ENCODE data around the gene TPRX1.
"Not testable (repeated sequence)": the region's sequence is repeated elsewhere in the genome, so short reads cannot be mapped to it uniquely, and the experiment has no call there.

TPRX1 gene, protein sequence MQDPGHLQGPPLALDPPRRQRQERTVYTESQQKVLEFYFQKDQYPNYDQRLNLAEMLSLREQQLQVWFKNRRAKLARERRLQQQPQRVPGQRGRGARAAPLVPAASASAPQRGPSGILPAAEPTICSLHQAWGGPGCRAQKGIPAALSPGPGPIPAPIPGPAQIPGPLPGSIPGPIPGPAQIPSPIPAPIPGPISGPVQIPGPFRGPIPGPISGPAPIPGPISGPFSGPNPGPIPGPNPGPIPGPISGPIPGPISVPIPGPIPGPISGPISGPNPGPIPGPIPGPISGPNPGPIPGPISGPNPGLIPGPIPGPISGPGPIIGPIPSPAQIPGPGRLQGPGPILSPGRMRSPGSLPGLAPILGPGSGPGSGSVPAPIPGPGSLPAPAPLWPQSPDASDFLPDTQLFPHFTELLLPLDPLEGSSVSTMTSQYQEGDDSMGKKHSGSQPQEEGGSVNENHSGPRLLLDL

DNA sequence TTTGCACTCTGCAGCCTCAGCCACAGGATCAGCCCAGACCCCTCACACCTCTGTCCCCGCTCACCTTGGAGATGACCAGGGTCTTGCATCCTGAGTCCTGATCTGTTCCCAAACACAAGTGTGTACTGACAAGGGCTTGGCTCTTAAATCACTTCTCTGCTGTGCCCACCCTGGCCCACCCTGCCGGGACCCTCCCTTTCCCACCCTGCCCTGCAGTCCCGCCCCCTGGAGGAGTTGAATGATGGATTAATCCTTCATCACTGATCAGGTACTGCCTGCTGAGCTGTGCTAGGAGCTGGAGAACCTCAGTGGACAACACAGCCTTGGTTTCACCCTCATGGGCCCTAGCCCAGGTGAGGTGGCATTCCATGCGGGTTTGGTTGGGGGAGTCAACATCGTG is at the start of gene TPRX1:
TSS of gene TPRX1 (minus strand) at position 101 of the 400 bp plus-strand sequence. CDS start at position 89, 12 bp downstream.
- DNase-seq, result not testable (repeated sequence)

DNA sequence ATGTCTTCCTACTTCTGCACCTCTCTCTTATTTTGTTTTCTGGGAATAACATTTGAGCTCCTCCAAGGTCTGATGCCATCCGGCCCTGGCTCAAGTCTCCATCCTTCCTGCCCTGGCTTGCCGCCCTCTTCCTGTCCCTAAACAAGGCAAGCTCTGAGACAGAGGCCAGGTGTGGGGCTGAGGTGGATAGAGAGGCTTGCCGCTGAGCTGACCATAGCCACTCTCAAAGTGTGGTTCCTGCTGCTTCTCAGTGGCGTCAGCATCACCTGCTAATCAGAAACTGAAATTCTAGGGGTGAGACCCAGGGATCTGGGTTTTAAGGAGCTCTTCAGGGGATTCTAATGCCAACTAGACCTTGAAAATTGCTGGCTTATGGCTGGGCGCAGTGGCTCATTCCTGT is 48.7 kb upstream of the TPRX1 start:
- DNase-seq, result no peak

DNA sequence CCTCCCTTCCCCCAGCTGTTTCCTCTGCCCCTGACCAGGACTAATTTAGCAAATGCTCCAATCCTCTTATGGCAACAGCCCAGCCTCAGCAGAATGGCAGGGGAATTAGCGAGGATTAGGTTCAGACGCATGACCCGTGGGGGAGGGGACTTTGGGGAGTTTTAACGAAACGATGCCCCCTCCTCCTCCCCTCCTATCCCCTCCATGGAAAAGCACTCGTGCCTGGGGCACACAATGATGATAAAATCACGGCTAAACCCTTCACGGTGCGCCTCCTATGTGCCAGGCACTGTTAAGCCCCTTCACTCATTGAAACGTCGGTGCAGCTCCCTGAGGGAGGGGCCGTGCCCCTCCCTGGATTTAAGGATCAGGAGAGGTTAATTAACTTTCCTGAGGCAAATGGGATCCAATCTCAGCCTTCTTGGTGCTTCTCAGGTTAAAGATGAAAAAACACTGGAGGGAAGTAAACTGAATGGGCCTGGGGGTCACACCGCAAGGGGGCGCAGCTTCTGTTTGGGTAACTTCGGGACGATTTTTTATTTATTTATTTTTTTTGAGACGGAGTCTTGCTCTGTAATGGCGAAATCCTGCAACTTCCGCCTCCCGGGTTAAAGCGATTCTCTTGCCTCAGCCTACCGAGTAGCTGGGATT is 44.6 kb upstream of the TPRX1 start:
- peak in 4 of 6 experiments; percentile 2 to 21 (median 7) for DNase-seq

DNA sequence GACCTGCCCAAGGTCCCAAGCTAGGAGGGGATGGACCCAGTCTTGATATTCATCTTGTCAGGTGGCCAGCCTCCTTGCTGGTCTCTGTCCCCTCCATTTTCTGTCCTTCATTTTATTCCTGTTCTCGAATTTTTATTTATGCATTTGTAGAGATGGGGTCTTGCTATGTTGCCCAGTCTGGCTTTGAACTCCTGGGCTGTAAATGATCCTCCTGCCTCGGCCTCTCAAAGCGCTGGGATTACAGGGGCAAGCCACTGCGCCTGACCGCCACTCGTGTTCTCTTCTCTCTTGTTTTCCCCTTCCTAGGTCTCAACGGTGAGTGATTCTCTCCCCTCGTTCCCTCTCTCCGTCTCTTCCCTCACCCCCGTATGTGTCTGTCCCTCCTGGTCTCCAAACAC is 44.1 kb upstream of the TPRX1 start:
- no peak for DNase-seq

DNA sequence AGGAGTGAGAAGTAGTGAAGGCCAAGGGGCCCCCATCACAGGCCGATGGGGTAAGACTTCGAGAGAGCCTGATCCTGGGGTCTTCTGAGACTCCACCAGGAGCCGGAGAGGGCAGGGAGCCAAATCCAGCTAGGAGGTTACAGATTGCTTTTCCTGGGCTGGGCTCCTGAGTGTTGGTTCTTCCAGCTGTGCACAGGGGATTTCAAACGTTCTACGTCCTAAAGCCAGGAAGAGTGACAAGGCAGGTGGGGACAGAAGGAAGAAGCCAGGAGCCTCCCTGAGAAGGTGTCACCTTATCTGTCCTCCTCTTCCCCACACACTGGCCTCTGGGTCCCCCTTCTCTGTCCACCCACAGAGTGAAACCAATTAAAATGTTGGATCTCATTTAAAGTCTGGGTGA is 38.6 kb upstream of the TPRX1 start:
- no peak for DNase-seq

DNA sequence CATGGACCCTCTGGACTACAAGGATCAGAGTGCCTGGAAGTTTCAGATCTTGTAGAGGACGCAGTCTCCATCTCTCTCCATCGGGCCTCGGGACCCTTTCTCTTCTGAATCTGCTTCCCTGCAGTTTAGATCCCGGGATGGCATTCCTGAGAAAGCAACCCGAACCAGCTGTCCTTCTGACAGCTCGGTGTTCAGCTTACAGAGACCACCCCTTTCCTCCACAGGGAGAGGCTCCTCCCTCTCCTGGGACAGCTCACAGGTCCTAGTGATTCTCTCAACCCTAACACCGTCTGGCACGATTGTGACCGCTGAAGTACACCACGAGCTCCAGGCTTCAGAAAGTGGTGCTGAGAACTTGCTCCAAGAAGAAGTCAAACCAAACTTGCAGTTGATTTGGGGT is 35.6 kb upstream of the TPRX1 start:
- no peak for DNase-seq

DNA sequence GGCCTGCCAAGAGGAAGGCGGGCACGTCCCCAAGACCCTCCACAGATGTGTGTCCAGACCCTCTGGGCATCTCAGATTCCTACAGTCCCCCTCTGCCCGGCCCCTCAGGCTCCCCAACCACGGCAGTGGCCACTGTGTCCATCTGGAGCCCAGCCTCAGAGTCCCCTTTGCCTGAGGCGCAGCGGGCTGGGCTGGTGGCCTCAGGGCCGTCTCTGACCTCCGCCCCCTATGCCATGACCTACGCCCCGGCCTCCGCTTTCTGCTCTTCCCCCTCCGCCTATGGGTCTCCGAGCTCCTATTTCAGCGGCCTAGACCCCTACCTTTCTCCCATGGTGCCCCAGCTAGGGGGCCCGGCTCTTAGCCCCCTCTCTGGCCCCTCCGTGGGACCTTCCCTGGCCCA is 35.1 kb upstream of the TPRX1 start:
- DNase-seq, result no peak

DNA sequence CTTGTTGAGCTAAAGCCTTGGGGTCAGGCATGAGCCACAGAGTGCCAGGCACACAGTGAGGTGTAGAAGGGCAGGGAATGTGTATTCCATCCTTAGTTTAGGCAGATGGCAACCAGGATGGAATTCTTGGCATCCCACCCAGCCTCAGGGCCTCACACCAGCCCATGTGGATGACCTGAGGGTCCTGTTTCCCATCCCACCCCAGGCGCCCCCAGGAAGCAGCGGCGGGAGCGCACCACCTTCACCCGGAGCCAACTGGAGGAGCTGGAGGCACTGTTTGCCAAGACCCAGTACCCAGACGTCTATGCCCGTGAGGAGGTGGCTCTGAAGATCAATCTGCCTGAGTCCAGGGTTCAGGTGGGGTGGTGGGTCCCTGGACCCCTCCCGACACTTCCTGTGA is 31.7 kb upstream of the TPRX1 start:
- DNase-seq, result no peak

DNA sequence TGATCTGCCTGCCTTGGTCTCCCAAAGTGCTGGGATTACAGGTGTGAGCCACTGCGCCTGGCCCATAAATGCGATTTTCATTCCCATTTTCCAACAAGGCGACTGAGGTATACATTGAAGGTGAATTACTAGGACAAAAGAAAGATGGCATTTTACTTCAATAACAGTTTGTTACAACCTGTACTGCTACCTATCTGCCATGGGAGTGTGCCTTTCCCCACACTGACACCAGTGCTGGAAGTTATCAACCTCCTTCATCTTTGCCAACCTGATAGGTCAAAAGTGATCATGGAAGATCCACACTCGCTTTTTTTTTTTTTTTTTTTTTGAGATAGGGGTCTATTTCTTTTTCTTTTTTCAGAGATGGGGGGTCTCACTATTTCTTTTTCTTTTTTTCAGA is 28.4 kb upstream of the TPRX1 start:
- no peak for DNase-seq

DNA sequence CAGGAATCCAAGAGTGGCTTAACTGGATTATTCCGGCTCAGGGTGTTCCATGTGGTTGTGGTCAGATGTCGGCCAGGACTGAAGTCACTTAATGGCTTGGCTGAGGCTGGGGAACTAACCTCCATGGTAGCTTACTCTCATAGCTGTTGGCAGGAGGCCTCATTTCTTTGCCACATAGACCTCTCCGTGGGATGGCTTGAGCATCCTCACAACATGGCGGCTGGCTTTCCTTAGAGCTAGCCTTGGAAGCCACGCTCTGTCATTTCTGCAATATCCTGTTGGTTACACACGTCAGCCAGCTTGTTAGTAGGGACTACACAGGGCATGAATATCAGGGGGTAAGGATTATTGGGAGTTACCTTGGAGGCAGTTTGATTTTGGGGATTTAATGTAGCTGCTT is 22.4 kb upstream of the TPRX1 start:
- DNase-seq, result no peak

DNA sequence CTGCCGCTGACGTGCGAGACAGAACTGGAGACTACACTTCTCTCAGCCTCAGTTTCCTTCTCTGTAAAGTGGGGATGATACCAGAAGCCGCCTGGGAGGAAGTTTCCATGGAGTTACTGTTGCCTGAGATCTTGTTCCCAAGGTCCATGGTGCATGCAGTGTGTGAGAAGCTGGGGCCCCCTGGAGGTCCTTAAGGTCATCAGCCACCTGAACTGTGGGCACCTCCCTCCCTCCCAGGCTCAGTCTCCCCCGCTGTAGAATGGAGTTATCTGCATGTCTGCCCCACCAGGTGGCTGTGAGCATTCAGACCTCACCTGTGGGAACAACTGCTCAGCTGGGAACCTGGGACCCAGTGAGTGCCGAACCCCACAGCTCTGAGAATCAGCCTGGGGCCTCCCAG is 20.0 kb upstream of the TPRX1 start:
- no peak for DNase-seq

DNA sequence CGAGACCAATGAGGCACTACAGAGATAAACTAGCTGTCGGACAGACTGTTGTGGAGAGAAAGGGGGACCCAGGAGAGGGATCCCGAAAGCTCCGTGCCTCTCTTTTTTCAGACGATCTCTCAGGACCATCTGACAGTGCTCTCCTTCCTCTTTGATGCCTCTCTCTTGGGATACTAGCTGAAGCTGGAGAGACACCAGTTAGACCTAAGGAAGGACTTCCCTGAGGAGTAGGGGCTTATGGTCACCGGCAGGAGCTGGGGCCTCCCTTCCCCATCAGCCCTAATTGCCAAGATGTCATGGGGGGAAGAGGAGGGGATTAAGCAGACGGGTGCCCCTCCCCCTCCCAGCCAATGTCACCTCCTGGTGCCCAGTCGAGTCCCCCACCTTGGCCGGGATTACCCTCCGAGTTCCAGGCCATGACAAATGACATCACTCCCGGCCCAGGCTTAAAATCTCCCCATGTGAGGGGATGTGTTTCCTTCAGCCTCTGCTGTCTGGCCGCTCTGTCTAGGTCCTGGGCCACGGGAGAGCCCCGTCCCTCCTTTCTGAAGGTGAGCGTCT is 17.2 kb upstream of the TPRX1 start, which contains the start of gene CRX:
TSS of gene CRX (plus strand) at position 478 of the 561 bp plus-strand sequence. CDS start 12,507 bp downstream, outside the sequence.
- DNase-seq, result no peak

DNA sequence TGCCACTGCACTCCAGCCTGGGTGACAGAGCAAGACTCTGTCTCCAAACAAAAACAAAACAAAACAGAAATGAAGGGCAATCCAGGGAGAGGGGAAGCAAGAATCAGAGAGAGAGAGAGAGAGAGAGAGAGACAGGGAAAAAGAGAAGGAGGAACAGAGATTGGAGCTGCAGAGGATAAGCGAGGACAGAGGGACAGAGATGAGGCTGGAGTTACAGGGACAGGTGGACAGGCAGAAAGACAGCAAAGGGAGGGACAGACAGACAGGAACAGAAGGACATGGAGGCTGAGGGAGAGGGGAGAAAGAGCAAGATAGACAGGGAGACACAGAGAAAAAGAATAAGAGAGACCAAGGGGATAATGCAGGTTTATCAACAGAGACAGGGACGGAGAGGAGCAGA is 16.1 kb upstream of the TPRX1 start:
- no peak for DNase-seq

DNA sequence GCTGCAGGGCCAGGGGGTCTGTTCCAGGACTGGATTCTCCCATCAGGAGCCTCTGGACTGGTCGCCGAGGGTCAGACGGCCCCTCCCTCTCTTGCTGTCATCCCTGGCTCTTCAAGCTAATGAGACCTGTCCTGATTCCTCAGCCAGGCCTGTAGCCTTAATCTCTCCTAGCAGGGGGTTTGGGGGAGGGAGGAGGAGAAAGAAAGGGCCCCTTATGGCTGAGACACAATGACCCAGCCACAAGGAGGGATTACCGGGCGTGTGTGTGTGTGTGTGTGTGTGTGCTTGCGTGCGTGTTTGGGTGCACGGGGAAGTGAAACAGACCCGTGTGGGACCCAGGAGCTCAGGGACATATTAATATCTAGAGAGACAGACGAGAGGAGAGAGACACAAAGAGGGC is 15.5 kb upstream of the TPRX1 start:
- DNase-seq, result no peak

DNA sequence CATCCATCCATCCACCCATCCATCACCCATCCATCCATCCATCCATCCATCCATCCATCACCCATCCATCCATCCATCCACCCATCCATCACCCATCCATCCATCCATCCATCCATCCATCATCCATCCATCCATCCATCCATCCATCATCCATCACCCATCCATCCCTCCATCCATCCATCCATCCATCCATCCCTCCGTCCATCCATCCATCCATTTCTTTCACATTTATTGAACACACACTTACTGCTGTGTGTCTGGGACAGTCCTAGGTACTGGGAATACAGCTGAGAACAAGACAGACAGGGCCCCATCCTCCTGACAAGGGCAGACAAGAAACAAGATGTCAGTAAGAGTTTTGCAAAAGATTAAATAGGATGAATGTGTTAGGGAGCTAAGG is 13.9 kb upstream of the TPRX1 start:
- not testable (repeated sequence) for DNase-seq

DNA sequence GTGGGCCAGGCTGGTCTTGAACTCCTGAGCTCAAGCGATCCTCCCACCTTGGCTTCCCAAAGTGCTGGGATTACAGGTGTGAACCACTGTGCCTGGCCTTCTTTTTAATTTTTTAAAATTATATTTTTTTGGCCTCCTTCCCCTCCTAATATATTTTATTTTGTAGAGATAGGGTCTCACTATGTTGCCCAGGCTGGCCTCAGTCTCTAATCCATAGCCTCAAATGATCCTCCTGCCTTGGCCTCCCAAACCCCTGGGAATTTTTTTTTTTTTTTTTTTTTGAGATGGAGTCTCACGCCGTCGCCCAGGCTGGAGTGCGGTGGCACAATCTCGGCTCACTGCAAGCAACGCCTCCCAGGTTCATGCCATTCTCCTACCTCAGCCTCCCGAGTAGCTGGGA is 11.9 kb upstream of the TPRX1 start:
- DNase-seq, result not testable (repeated sequence)

DNA sequence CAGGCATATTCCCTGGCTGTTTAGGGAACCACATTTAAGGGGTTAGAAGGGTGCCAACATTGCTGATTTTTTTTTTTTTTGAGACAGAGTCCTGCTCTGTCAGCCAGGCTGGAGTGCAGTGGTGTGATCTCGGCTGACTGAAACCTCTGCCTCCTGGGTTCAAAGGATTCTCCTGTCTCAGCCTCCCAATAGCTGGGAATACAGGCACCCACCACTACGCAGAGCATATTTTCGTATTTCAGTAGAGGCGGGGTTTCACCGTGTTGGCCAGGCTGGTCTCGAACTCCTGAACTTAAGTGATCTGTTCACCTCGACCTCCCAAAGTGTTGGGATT is 9.6 kb upstream of the TPRX1 start:
- no peak for DNase-seq

DNA sequence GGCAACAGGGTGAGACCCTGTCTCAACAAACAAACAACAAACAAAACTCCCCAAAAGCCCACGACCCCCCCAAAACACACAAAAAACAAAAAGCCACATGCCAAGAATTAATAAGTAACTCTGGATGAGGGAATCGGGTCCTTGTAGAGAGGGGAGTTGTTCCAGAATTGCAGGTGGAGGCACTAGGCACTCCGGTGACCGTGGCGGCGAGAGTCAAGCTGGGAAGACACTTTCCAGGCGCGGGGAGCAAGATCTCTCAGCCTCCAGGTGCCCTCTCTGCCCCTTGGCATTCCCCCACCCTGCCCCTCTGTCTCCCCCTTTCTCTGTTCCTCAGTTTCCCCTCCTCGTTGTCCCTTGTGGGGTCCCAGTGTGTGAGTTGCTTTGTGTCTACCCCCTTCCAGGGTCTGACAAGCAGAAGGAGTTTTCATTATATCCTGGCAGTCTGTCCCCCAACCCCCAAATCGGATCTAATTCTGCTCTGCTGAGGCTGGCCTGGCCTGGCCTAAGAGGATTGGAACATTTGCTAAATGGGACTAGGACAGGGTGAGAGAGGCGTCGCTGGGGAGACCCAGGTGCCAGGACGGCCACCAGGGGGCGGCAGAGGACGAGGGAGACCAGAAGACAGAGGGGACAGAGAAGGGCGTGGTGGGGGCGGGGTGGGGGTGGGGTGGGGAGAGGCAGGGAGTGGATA is 9.1 kb upstream of the TPRX1 start:
- peak; percentile 19 to 71 (median 64) for DNase-seq

DNA sequence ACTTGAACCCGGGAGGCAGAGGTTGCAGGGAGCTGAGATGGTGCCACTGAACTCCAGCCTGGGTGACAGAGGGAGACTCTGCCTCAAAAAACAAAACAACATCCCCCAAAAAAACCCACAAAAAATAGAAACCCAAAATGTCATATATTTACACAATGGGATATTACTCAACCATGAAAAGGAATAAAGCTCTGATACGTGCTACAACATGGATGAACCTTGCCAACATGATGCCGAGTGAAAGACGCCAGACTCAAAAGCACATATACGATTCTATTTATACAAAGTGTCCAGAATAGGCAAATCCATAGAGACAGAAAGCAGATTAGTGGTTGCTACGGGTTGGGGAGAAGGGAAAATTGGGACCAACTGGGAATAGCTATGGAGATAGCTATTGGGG is 2.1 kb upstream of the TPRX1 start:
- no peak for DNase-seq

DNA sequence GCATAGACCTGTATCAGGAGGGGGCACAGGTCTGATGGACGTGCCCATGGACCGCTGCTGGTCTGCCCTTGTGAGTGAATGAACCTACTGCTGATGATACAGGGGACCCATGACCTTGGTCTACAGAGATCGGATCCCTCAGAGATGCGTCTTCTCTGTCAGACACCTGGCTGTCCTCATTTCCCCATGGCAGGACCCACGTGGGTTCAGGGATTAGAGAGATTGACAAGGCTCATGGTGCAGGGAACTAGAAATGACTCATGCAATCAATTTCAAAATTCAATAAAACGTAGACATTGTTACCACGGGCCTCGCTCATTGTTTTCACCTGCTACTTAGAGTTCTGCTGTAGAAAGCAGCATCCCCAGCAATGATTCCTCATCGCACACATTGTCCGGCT is 962 bp upstream of the TPRX1 start:
- no peak for DNase-seq

DNA sequence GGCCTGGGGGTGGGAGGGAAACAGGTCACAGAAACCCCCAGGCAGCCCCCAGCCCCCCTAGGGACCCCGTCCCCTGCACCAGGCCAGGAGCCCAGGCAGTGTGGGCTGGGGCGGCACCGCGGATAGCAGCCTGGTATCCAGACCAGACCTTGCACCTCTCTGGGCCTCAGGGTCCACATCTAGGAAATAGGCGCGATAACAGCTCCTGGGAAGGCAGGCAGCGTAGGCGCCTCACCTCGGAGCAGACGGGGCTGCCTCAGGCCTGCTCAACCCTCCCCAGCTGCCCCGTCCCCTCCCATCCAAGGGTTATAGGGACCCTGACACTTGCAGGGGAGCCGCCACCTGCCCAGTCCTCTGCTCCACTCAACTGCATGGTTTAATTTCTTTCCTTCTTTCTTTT is 680 bp downstream of the TPRX1 start:
- not testable (repeated sequence) for DNase-seq

DNA sequence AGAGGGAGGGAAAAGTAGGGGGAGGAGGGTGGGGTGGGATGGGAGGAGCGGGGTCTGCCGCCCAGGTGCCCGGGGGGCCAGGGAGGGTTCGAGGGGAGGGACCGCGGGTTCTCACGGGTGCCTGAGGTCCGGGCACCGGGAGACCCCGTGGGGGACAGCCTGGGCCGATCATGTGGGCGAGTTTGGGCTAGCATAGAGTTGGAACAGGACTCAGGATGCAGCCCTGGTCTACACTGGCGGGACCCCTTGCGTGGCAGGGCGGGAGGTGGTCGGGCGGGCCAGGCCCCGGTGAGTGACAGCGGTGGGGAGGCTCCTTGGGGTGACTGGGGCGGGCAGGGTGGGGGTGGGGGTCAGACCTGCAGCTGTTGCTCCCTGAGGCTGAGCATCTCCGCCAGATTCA is 1.2 kb downstream of the TPRX1 start:
- not testable (repeated sequence) for DNase-seq

DNA sequence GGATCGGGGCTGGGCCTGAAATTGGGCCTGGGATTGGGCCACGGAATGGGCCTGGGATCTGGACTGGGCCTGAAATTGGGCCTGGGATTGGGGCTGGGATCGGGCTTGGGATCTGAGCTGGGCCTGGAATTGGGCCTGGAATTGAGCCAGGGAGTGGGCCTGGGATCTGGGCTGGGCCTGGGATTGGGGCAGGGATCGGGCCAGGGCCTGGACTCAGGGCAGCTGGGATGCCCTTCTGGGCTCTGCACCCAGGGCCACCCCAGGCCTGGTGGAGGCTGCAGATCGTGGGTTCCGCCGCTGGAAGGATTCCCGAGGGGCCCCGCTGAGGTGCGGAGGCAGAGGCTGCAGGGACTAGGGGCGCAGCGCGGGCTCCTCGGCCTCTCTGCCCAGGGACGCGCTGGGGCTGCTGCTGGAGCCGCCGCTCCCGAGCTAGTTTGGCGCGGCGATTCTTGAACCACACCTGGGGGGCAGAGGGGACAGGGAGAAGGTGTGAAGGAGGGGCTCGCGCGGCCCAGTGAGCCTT is 1.8 kb downstream of the TPRX1 start:
- DNase-seq, result no peak
